Gastroesophageal sphincter (tissue), 4 donors: ENCODE results near the gene SERPINE2. TPM values are rescaled to one million over a fixed set of nuclear protein-coding genes. Genes with fewer than 3 reads are reported as not detected.
"Not testable (repeated sequence)": the region's sequence is repeated elsewhere in the genome, so short reads cannot be mapped to it uniquely, and the experiment has no call there.

Source experiments
- ATAC-seq: fragments of 150-250 bp; one replicate; pipeline ENCODE4 v1.9.1; 2016; ENCODE audit warnings: mild to moderate bottlenecking, moderate library complexity
- H3K27ac ChIP-seq, 4 donors: fragments of 200-600 bp; sonication (generic) in 3 of 4; 1 replicate in 3 of 4; 2 replicates in 1 of 4; pipeline ENCODE4 v1.5.1; 2016 to 2019
- H3K27me3 ChIP-seq: fragments of 200-600 bp; sonication (generic); one replicate; pipeline ENCODE4 v1.5.1; 2019
- H3K36me3 ChIP-seq, 2 donors: fragments of 200-600 bp; sonication (generic); one replicate each; pipeline ENCODE4 v1.5.1; 2019; ENCODE audit warnings: control low read depth in 1 of 2
- H3K4me1 ChIP-seq, 3 donors: fragments of 200-600 bp; sonication (generic); 1 replicate in 2 of 3; 2 replicates in 1 of 3; pipeline ENCODE4 v1.5.1; 2016 to 2019; ENCODE audit warnings: control low read depth in 2 of 3
- H3K4me3 ChIP-seq, 2 donors: fragments of 200-600 bp; sonication (generic); one replicate each; pipeline ENCODE4 v1.5.1; 2019; ENCODE audit warnings: mild to moderate bottlenecking in 1 of 2, moderate library complexity in 1 of 2
- H3K9me3 ChIP-seq, 3 donors: fragments of 200-600 bp; sonication (generic); one replicate each; pipeline ENCODE4 v1.5.1; 2017 to 2019; ENCODE audit warnings: control low read depth in 2 of 3
- CTCF ChIP-seq, 4 experiments: fragments of 200-600 bp in 2 of 4; fragments of 450-650 bp in 2 of 4; sonication (generic) in 1 of 4; IDR thresholded peaks; one replicate each; pipeline ENCODE4 v1.5.1; 2017 to 2019; ENCODE audit warnings: antibody characterized with exemption in 4 of 4, mild to moderate bottlenecking in 2 of 4, moderate library complexity in 2 of 4
- EP300 ChIP-seq: sonication (generic); formaldehyde crosslinking; IDR thresholded peaks from one replicate; pipeline ENCODE4 v1.6.1; 2017; ENCODE audit warnings: antibody characterized with exemption, mild to moderate bottlenecking
- POLR2A ChIP-seq, 2 donors: fragments of 450-650 bp; IDR thresholded peaks; one replicate each; pipeline ENCODE4 v1.6.1; 2017; ENCODE audit warnings: antibody characterized with exemption in 2 of 2, mild to moderate bottlenecking in 2 of 2, moderate library complexity in 1 of 2
- POLR2AphosphoS5 ChIP-seq: sonication (generic); formaldehyde crosslinking; IDR thresholded peaks from one replicate; pipeline ENCODE4 v1.6.1; 2017; ENCODE audit warnings: antibody characterized with exemption
- WGBS, 2 donors: methylation state at CpG; one replicate each; pipeline ENCODE4 v1.1.5; 2018; ENCODE audit warnings: low coverage in 1 of 2; 5-methylcytosine and 5-hydroxymethylcytosine counted together
- total RNA-seq, 4 donors: library from RNA; depleted of rRNA; stranded (reverse); fragments of >200 nt; gene quantifications; one replicate each; pipeline ENCODE4 v1.1.0, GENCODE V29; 2016

SERPINE2 gene
- total RNA-seq, 4 donors from 2014 or later, result 12.5 to 130 (median 48.6) TPM

GRCh38 chr2:224004105-224004695, 34.9 kb downstream of the SERPINE2 start:
- Histone ChIP-seq H3K36me3 (no peaks in the 10 kb centered on the region), H3K9me3 (no peaks in the 10 kb centered on the region), H3K27ac (no peak overlapping the region), H3K4me3 (no peak overlapping the region), H3K27me3 (no peaks in the 10 kb centered on the region), H3K4me1 (peaks cover 0 to 5% (median 4%) of the 10 kb centered on the region in 3 donors)
- TF ChIP-seq POLR2A (IDR thresholded peaks at IDR 0.05), result no peak
- no peak for TF ChIP-seq EP300
- TF ChIP-seq POLR2AphosphoS5, result no peak
- TF ChIP-seq CTCF (IDR thresholded peaks at IDR 0.05), result no peak
- ATAC-seq, result no peak
- 32 to 62% methylated on average over 4 to 16 of the region's 16 CpGs for WGBS, 2 donors

GRCh38 chr2:224000662-224001061, 38.4 kb downstream of the SERPINE2 start:
- 84 to 100% methylated on average over 4 of the region's 5 CpGs for WGBS, 2 donors
- not testable (repeated sequence) for ATAC-seq, H3K27ac ChIP-seq

GRCh38 chr2:223999862-224000261, 39.2 kb downstream of the SERPINE2 start:
- H3K4me1 ChIP-seq, result peaks cover 0 to 4% (median 0%) of the 10 kb centered on the region in 3 donors
- ATAC-seq, result no peak
- TF ChIP-seq POLR2AphosphoS5, result no peak
- no peak for TF ChIP-seq CTCF (IDR thresholded peaks at IDR 0.05)
- no peak for TF ChIP-seq EP300
- no peak for TF ChIP-seq POLR2A (IDR thresholded peaks at IDR 0.05)
- no peak overlapping the region for H3K27ac ChIP-seq
- H3K4me3 ChIP-seq, result no peak overlapping the region
- 86% methylated on average over 5 of the region's 11 CpGs; no CpG with 5 or more reads in 1 of the 2 donors for WGBS, 2 donors
- H3K9me3 ChIP-seq, result no peaks in the 10 kb centered on the region
- no peaks in the 10 kb centered on the region for H3K27me3 ChIP-seq
- no peaks in the 10 kb centered on the region for H3K36me3 ChIP-seq

More at GRCh38 chr2:224000662-224001061, 38.4 kb downstream of the SERPINE2 start:
- H3K36me3 ChIP-seq, H3K4me1 ChIP-seq, H3K9me3 ChIP-seq, H3K4me3 ChIP-seq, H3K27me3 ChIP-seq: not testable (repeated sequence)

- no peaks in the 10 kb centered on the region for H3K36me3 ChIP-seq
- no peaks in the 10 kb centered on the region for H3K27me3 ChIP-seq
- no peaks in the 10 kb centered on the region for H3K9me3 ChIP-seq
- 34 to 55% methylated on average over 2 of the region's 2 CpGs for WGBS, 2 donors
- no peak for TF ChIP-seq POLR2A (IDR thresholded peaks at IDR 0.05)
- TF ChIP-seq POLR2AphosphoS5, result no peak
- no peak for TF ChIP-seq CTCF (IDR thresholded peaks at IDR 0.05)
- no peak for TF ChIP-seq EP300
- H3K27ac ChIP-seq, result no peak overlapping the region
- no peak overlapping the region for H3K4me3 ChIP-seq
- ATAC-seq, result no peak
- H3K4me1 ChIP-seq, result peaks cover 0 to 4% (median 3%) of the 10 kb centered on the region in 3 donors
These were observed 40.1 kb downstream of the SERPINE2 start for GRCh38 chr2:223998948-223999347.

GRCh38 chr2:223997938-223998337, 41.1 kb downstream of the SERPINE2 start:
- Histone ChIP-seq H3K4me3 (no peak overlapping the region), H3K4me1 (peaks cover 0 to 6% (median 5%) of the 10 kb centered on the region in 3 donors), H3K36me3 (no peaks in the 10 kb centered on the region), H3K9me3 (no peaks in the 10 kb centered on the region), H3K27ac (no peak overlapping the region), H3K27me3 (no peaks in the 10 kb centered on the region)
- TF ChIP-seq POLR2A (IDR thresholded peaks at IDR 0.05) (no peak), CTCF (IDR thresholded peaks at IDR 0.05) (no peak), POLR2AphosphoS5 (no peak), EP300 (no peak)
- no peak for ATAC-seq
- WGBS, 2 donors, result 77 to 83% methylated on average over 2 to 5 of the region's 5 CpGs
